Mammary epithelial cell (primary cell): ENCODE data around the gene TRIOBP.

ENCODE experiments used
- CTCF ChIP-seq, 2 donors: IDR thresholded peaks in 1 of 2; conservative IDR thresholded peaks in 1 of 2; 2 replicates each; pipeline ENCODE4 v1.5.1; 2011 to 2012; ENCODE audit warnings: inconsistent platforms in 2 of 2, low read length in 2 of 2, mild to moderate bottlenecking in 2 of 2, control low read depth in 1 of 2, low read depth in 1 of 2; ENCODE audit not compliant: insufficient read depth in 1 of 2; ENCODE audit errors: extremely low read depth in 1 of 2
- EZH2 ChIP-seq: IDR thresholded peaks from 2 replicates; pipeline ENCODE4 v1.6.1; 2012; ENCODE audit warnings: low read length, inconsistent platforms, borderline replicate concordance

DNA sequence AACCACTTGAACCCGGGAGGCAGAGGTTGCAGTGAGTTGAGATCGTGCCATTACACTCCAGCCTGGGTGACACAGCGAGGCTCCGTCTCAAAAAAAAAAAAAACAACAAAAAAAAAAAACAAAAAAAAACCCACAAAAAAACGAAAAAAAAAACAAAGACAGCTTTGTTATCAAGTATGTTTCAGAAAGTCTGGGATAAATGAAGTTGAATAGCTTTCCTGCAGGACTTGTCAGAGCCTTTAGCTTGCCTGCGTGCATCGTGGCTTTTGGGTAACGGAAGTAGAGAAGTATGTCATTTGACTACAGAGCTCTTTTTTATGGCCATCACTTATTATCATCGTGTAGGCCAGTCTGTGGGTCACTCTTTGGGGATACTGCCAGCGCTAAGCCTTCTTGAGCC, 14.6 kb downstream of the TRIOBP start:
- TF ChIP-seq CTCF (conservative IDR thresholded peaks at IDR 0.05 in 1 of 2, IDR thresholded peaks at IDR 0.05 in 1 of 2; ENCODE audit: extremely low read depth in 1 of 2, insufficient read depth in 1 of 2, low read depth in 1 of 2, low read length in 2 of 2) (no peak), EZH2 (no peak)
